Measurements from ENCODE around the gene PKNOX1. TPM values are rescaled to one million over a fixed set of nuclear protein-coding genes. Genes with fewer than 3 reads are reported as not detected.

The PKNOX1 gene
- total RNA-seq, 3 donors from 2014 or later = 14.3 to 26.1 (median 16.3) TPM

- H3K36me3 ChIP-seq (ENCODE audit: low read depth) = peaks cover 6% of the 10 kb centered on the region
- no peak overlapping the region for H3K4me3 ChIP-seq
- no peak for TF ChIP-seq CTCF (IDR thresholded peaks at IDR 0.05)
- peaks cover 8% of the 10 kb centered on the region for H3K4me1 ChIP-seq (ENCODE audit: low read depth)
- ATAC-seq = no peak
- no peaks in the 10 kb centered on the region for H3K9me3 ChIP-seq
- DNase-seq = peak in 2 of 3 donors; percentile 13 to 54
- intact Hi-C loops (cut with DNase I, micrococcal nuclease) = no loop called here
These were observed 2.5 kb upstream of the PKNOX1 start for GRCh38 chr21:42971897-42972275.

GRCh38 chr21:42973309-42973990, 912 bp upstream of the PKNOX1 start:
- Histone ChIP-seq H3K4me3 (peak overlapping the region; percentile 57), H3K4me1 (ENCODE audit: low read depth) (peaks cover 8% of the 10 kb centered on the region), H3K36me3 (ENCODE audit: low read depth) (peaks cover 6% of the 10 kb centered on the region), H3K9me3 (no peaks in the 10 kb centered on the region)
- intact Hi-C loops (cut with DNase I, micrococcal nuclease) = no loop called here
- DNase-seq (peak; percentile 38 to 65 (median 55)), ATAC-seq (no peak)
- no peak for TF ChIP-seq CTCF (IDR thresholded peaks at IDR 0.05)

GRCh38 chr21:42974832-42975820, 764 bp downstream of the PKNOX1 start:
- TF ChIP-seq CTCF (IDR thresholded peaks at IDR 0.05) = no peak
- Histone ChIP-seq H3K9me3 (no peaks in the 10 kb centered on the region), H3K4me1 (ENCODE audit: low read depth) (peaks cover 8% of the 10 kb centered on the region), H3K4me3 (peak overlapping the region; percentile 74), H3K36me3 (ENCODE audit: low read depth) (peaks cover 6% of the 10 kb centered on the region)
- intact Hi-C loops (cut with DNase I, micrococcal nuclease) = no loop called here
- DNase-seq = peak; percentile 56 to 81 (median 70)
- peak; percentile 15 for ATAC-seq

- Histone ChIP-seq H3K36me3 (ENCODE audit: low read depth) (peaks cover 6% of the 10 kb centered on the region), H3K4me1 (ENCODE audit: low read depth) (peaks cover 8% of the 10 kb centered on the region), H3K9me3 (no peaks in the 10 kb centered on the region), H3K4me3 (no peak overlapping the region)
- no peak for TF ChIP-seq CTCF (IDR thresholded peaks at IDR 0.05)
- DNase-seq (no peak), ATAC-seq (no peak)
- intact Hi-C loops (cut with DNase I, micrococcal nuclease) = no loop called here
These were observed 1.7 kb downstream of the PKNOX1 start for GRCh38 chr21:42975886-42976608.

Data from mucosa of descending colon (tissue), 3 donors.